Loucy (cell line): ENCODE measurements around the gene ATP1A4.

Experiments
- H2AFZ ChIP-seq: fragments of 200-600 bp; sonication (generic); 2 replicates; pipeline ENCODE4 v1.6.0; 2016; ENCODE audit warnings: antibody characterized with exemption, mild to moderate bottlenecking, low read length, moderate library complexity
- H3F3A ChIP-seq: fragments of 200-600 bp; 2 replicates; pipeline ENCODE4 v1.6.0; 2016; ENCODE audit warnings: antibody characterized with exemption, low read depth, mild to moderate bottlenecking
- H3K27me3 ChIP-seq: fragments of 200-600 bp; sonication (generic); 2 replicates; pipeline ENCODE4 v1.6.1; 2014; ENCODE audit warnings: low read length, mild to moderate bottlenecking; ENCODE audit not compliant: insufficient read depth, poor library complexity, severe bottlenecking
- H3K36me3 ChIP-seq: fragments of 200-600 bp; sonication (generic); 2 replicates; pipeline ENCODE4 v1.6.1; 2016; ENCODE audit warnings: low read length; ENCODE audit not compliant: insufficient read depth
- H3K4me1 ChIP-seq: fragments of 200-600 bp; sonication (generic); 2 replicates; pipeline ENCODE4 v1.5.1; 2014; ENCODE audit warnings: low read length, mild to moderate bottlenecking; ENCODE audit not compliant: insufficient read depth, poor library complexity, severe bottlenecking
- H3K4me2 ChIP-seq: fragments of 200-600 bp; sonication (generic); 2 replicates; pipeline ENCODE4 v1.6.0; 2014; ENCODE audit warnings: antibody characterized with exemption, low read length, low read depth, mild to moderate bottlenecking; ENCODE audit not compliant: poor library complexity, severe bottlenecking
- H3K4me3 ChIP-seq: fragments of 200-600 bp; sonication (generic); 2 replicates; pipeline ENCODE4 v1.5.1; 2014; ENCODE audit warnings: low read length, mild to moderate bottlenecking, mixed read lengths; ENCODE audit not compliant: poor library complexity, severe bottlenecking
- H3K79me2 ChIP-seq: fragments of 200-600 bp; sonication (generic); 2 replicates; pipeline ENCODE4 v1.6.1; 2014; ENCODE audit warnings: low read length; ENCODE audit not compliant: insufficient read depth
- H3K9ac ChIP-seq: fragments of 200-600 bp; sonication (generic); 2 replicates; pipeline ENCODE4 v1.6.0; 2014; ENCODE audit warnings: mild to moderate bottlenecking, low read depth, low read length, moderate library complexity; ENCODE audit not compliant: poor library complexity, severe bottlenecking
- H3K9me2 ChIP-seq: fragments of 200-600 bp; sonication (generic); replicated peaks from 2 replicates; pipeline ENCODE4 v1.6.1; 2016; ENCODE audit warnings: low read depth, low read length, mixed read lengths
- H3K9me3 ChIP-seq: fragments of 200-600 bp; sonication (generic); 2 replicates; pipeline ENCODE4 v1.6.1; 2014; ENCODE audit warnings: mild to moderate bottlenecking, antibody characterized with exemption, low read length, low read depth; ENCODE audit not compliant: insufficient read depth
- H4K20me1 ChIP-seq: fragments of 200-600 bp; sonication (generic); 2 replicates; pipeline ENCODE4 v1.6.0; 2014; ENCODE audit warnings: antibody characterized with exemption, low read length, mild to moderate bottlenecking; ENCODE audit not compliant: insufficient read depth, poor library complexity, severe bottlenecking
- EZH2phosphoT487 ChIP-seq: fragments of 200-600 bp; IDR thresholded peaks from 2 replicates; pipeline ENCODE4 v1.6.1; 2018; ENCODE audit warnings: antibody characterized with exemption, mild to moderate bottlenecking, moderate library complexity, borderline replicate concordance
- TF ChIP-seq, protein P1 (sequence below): fragments of 200-600 bp; sonication (generic); conservative IDR thresholded peaks from 2 replicates; pipeline ENCODE4 v1.5.1; 2014; ENCODE audit warnings: mild to moderate bottlenecking, antibody characterized with exemption, low read length

ATP1A4 gene

DNA sequence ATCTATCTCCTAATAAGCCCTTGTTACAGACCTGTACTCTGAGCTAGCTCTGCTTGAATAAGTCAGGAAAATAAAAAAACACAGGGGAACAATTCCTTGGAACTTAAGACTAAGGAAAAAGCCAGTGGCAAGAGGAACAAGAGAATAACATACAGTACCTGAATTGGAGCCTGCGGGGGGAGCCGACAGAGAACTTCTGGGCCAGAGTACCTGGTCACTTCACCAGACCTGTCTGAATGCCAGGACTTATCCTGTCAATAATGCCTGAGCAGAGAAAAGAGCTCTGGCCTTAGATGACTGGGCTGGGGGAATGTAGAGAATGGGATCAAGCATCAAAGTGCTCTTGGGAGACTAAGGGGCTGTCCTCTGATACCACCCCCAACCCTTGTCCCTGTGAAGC, 68.9 kb downstream of the ATP1A4 start:
- no peak overlapping the region for H3K4me2 ChIP-seq
- no peaks in the 10 kb centered on the region for H3K79me2 ChIP-seq
- no peaks in the 10 kb centered on the region for H3K27me3 ChIP-seq
- no peak overlapping the region for H2AFZ ChIP-seq
- H3K9ac ChIP-seq, result no peak overlapping the region
- H3K4me1 ChIP-seq, result no peaks in the 10 kb centered on the region
- no peaks in the 10 kb centered on the region for H4K20me1 ChIP-seq
- no peaks in the 10 kb centered on the region for H3F3A ChIP-seq
- no peaks in the 10 kb centered on the region for H3K9me3 ChIP-seq
- H3K9me2 ChIP-seq, result no peaks in the 10 kb centered on the region
- no peak overlapping the region for H3K4me3 ChIP-seq
- TF ChIP-seq, protein P1, sequence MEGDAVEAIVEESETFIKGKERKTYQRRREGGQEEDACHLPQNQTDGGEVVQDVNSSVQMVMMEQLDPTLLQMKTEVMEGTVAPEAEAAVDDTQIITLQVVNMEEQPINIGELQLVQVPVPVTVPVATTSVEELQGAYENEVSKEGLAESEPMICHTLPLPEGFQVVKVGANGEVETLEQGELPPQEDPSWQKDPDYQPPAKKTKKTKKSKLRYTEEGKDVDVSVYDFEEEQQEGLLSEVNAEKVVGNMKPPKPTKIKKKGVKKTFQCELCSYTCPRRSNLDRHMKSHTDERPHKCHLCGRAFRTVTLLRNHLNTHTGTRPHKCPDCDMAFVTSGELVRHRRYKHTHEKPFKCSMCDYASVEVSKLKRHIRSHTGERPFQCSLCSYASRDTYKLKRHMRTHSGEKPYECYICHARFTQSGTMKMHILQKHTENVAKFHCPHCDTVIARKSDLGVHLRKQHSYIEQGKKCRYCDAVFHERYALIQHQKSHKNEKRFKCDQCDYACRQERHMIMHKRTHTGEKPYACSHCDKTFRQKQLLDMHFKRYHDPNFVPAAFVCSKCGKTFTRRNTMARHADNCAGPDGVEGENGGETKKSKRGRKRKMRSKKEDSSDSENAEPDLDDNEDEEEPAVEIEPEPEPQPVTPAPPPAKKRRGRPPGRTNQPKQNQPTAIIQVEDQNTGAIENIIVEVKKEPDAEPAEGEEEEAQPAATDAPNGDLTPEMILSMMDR, result no peak
- no peak for TF ChIP-seq EZH2phosphoT487
- H3K36me3 ChIP-seq, result peaks cover 99% of the 10 kb centered on the region; the same call in 1 of the 2 replicates

GRCh38 chr1:160221089-160221488, 69.7 kb downstream of the ATP1A4 start:
- Histone ChIP-seq H3F3A (no peaks in the 10 kb centered on the region), H3K79me2 (no peaks in the 10 kb centered on the region), H3K4me2 (no peak overlapping the region), H3K36me3 (peaks cover 100% of the 10 kb centered on the region; the same call in 1 of the 2 replicates), H3K9me2 (no peaks in the 10 kb centered on the region), H3K9me3 (no peaks in the 10 kb centered on the region), H3K4me1 (no peaks in the 10 kb centered on the region), H2AFZ (no peak overlapping the region), H3K4me3 (no peak overlapping the region), H3K27me3 (no peaks in the 10 kb centered on the region), H3K9ac (no peak overlapping the region), H4K20me1 (no peaks in the 10 kb centered on the region)
- TF ChIP-seq, protein P1, result no peak
- TF ChIP-seq EZH2phosphoT487, result no peak

GRCh38 chr1:160222546-160222945, 71.1 kb downstream of the ATP1A4 start:
- no peak overlapping the region for H2AFZ ChIP-seq
- no peaks in the 10 kb centered on the region for H3K4me1 ChIP-seq
- no peaks in the 10 kb centered on the region for H3F3A ChIP-seq
- no peak overlapping the region for H3K4me3 ChIP-seq
- no peaks in the 10 kb centered on the region for H3K27me3 ChIP-seq
- H4K20me1 ChIP-seq, result no peaks in the 10 kb centered on the region
- no peaks in the 10 kb centered on the region for H3K9me3 ChIP-seq
- TF ChIP-seq, protein P1, result no peak
- TF ChIP-seq EZH2phosphoT487, result no peak
- no peak overlapping the region for H3K4me2 ChIP-seq
- peaks cover 100% of the 10 kb centered on the region; the same call in 1 of the 2 replicates for H3K36me3 ChIP-seq
- no peaks in the 10 kb centered on the region for H3K9me2 ChIP-seq
- no peak overlapping the region for H3K9ac ChIP-seq
- no peaks in the 10 kb centered on the region for H3K79me2 ChIP-seq
